GM19099 (cell line): ENCODE data around the gene TSPAN6.

Experiments
- POLR2A ChIP-seq: IDR thresholded peaks from 3 replicates; pipeline ENCODE4 v1.6.1; 2011; ENCODE audit warnings: low read depth; ENCODE audit not compliant: insufficient read length; ENCODE audit errors: extremely low read depth

TSPAN6 gene

GRCh38 chrX:100623001-100623400 lies 13.6 kb downstream of the TSPAN6 start:
- TF ChIP-seq POLR2A: no peak

GRCh38 chrX:100615005-100615404 lies 21.6 kb downstream of the TSPAN6 start:
- no peak for TF ChIP-seq POLR2A

- no peak for TF ChIP-seq POLR2A
These were observed 24.7 kb downstream of the TSPAN6 start for GRCh38 chrX:100611951-100612350.

- no peak for TF ChIP-seq POLR2A
These were observed 27.0 kb downstream of the TSPAN6 start for GRCh38 chrX:100609591-100609990.

GRCh38 chrX:100606753-100607152 lies 29.9 kb downstream of the TSPAN6 start:
- no peak for TF ChIP-seq POLR2A

GRCh38 chrX:100600758-100601157 lies 35.8 kb downstream of the TSPAN6 start:
- no peak for TF ChIP-seq POLR2A

GRCh38 chrX:100600340-100600739 lies 36.3 kb downstream of the TSPAN6 start:
- no peak for TF ChIP-seq POLR2A

- TF ChIP-seq POLR2A: no peak
These were observed 37.1 kb downstream of the TSPAN6 start for GRCh38 chrX:100599456-100599855.

- TF ChIP-seq POLR2A: no peak
These were observed 40.0 kb downstream of the TSPAN6 start for GRCh38 chrX:100596601-100597000.

- no peak for TF ChIP-seq POLR2A
These were observed 43.0 kb downstream of the TSPAN6 start for GRCh38 chrX:100593581-100593980.

- TF ChIP-seq POLR2A: no peak
These were observed 43.5 kb downstream of the TSPAN6 start for GRCh38 chrX:100593126-100593525.

GRCh38 chrX:100591256-100592051 lies 45.2 kb downstream of the TSPAN6 start:
- TF ChIP-seq POLR2A: no peak

- TF ChIP-seq POLR2A: no peak
These were observed 48.7 kb downstream of the TSPAN6 start for GRCh38 chrX:100587861-100588260.

- no peak for TF ChIP-seq POLR2A
These were observed 49.9 kb downstream of the TSPAN6 start for GRCh38 chrX:100586747-100587146.

GRCh38 chrX:100584611-100585010 lies 52.0 kb downstream of the TSPAN6 start, which contains the start of gene TNMD:
TNMD (plus strand) TSS chrX:100584936; CDS start chrX:100585019, 83 bp downstream.
- TF ChIP-seq POLR2A: no peak
